HepG2 (cell line): ENCODE measurements around the gene POLE3. TPM values are rescaled to one million over a fixed set of nuclear protein-coding genes. Genes with fewer than 3 reads are reported as not detected.

Experiments used
- CBX2 ChIP-seq, 2 experiments: fragments of 200-600 bp in 1 of 2; sonication (generic); formaldehyde crosslinking in 1 of 2; IDR thresholded peaks; 2 replicates each; pipeline versions ENCODE4 v1.7.0 to v1.8.1; 2018 to 2022; ENCODE audit warnings: low read depth in 2 of 2, low read length in 1 of 2, mild to moderate bottlenecking in 1 of 2, missing genetic modification reagents in 1 of 2
- CENPX ChIP-seq: sonication (generic); formaldehyde crosslinking; IDR thresholded peaks from 2 replicates; pipeline ENCODE4 v1.9.0; 2021; ENCODE audit warnings: mild to moderate bottlenecking, missing genetic modification reagents, moderate library complexity
- GLI4 ChIP-seq: sonication (generic); formaldehyde crosslinking; IDR thresholded peaks from 2 replicates; pipeline ENCODE4 v1.5.1; 2020; ENCODE audit warnings: missing genetic modification reagents, mild to moderate bottlenecking, moderate library complexity, borderline replicate concordance
- KDM1A ChIP-seq: IDR thresholded peaks from 2 replicates; pipeline ENCODE4 v1.6.1; 2016; ENCODE audit warnings: missing compliant biosample characterization
- NBN ChIP-seq: fragments of 450-650 bp; conservative IDR thresholded peaks from 2 replicates; pipeline ENCODE4 v1.6.1; 2017
- NRL ChIP-seq: sonication (generic); formaldehyde crosslinking; IDR thresholded peaks from 2 replicates; pipeline ENCODE4 v1.5.0; 2020; ENCODE audit warnings: missing genetic modification reagents, mild to moderate bottlenecking, moderate library complexity, borderline replicate concordance
- polyA plus RNA-seq, 8 experiments: library from polyadenylated mRNA; depleted of rRNA in 3 of 8; stranded (reverse) in 7 of 8; unstranded in 1 of 8; fragments of >200 nt; fragmentation: Illumina TruSeq in 4 of 8; extraction: Trizol in 4 of 8; gene quantifications; 2 replicates each; pipeline versions ENCODE4 v1.2.1 to v1.2.3, GENCODE V29; 2011 to 2016; ENCODE audit warnings: low read depth in 4 of 8, missing spikeins in 1 of 8, mixed read lengths in 1 of 8; ENCODE audit not compliant: insufficient read depth in 1 of 8
- total RNA-seq, 5 experiments: library from RNA; depleted of rRNA; stranded (reverse); fragments of >200 nt; fragmentation: Illumina TruSeq; extraction: Trizol; gene quantifications; 2 replicates each; pipeline ENCODE4 v1.2.3, GENCODE V29; 2016; ENCODE audit warnings: low read depth in 1 of 5
- TF ChIP-seq, protein P1 (sequence below): sonication (generic); formaldehyde crosslinking; IDR thresholded peaks from one replicate; pipeline ENCODE4 v1.5.1; 2020; ENCODE audit warnings: mild to moderate bottlenecking, missing genetic modification reagents; ENCODE audit errors: not compliant biosample characterization
- TF ChIP-seq, protein P2 (sequence below): sonication (generic); formaldehyde crosslinking; IDR thresholded peaks from 2 replicates; pipeline ENCODE4 v1.5.1; 2020; ENCODE audit warnings: missing genetic modification reagents, mild to moderate bottlenecking, borderline replicate concordance
- TF ChIP-seq, protein P3 (sequence below): sonication (generic); formaldehyde crosslinking; IDR thresholded peaks from 2 replicates; pipeline ENCODE4 v1.4.0; 2020; ENCODE audit warnings: missing genetic modification reagents, borderline replicate concordance

Gene POLE3
- total and polyA plus RNA-seq, 2 of the 13 experiments (the other 11 are each of a cell fraction or from before 2014, with no cell fraction given), result 36.0 to 77.2 TPM

DNA sequence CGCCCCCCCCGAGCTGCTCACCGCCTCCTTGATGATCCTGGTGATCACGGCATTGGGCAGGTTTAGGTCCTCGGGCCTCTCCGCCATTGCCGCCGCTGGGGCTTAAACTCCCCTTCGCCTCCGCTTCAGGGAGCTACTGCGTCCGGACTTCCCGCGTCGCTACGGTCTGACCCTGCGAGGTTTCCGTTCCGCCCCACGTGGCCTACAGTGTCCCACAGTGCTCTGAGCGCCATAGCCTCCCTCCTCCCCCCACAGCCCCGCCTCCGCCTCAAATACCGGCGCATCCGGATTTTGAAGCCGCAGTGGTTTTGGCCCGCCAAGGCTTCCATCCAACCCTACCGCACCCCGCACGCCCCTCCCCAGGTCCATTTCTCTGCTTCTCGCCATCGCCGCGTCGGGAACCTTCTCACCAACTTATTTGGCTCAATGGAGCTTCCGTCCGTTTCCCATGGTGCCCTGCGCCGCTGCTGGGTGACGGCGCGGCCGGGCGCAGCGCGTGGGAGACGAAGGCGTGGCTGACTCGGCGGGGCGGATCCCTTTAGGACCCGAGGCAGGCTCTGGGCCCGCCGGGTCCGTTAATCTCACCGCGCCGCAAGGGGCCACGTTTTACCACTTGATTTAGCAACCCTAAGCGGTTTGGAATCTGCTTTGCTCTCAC lies at the start of gene POLE3, which contains the start of gene C9orf43 (continued):
- TF ChIP-seq, protein P1, sequence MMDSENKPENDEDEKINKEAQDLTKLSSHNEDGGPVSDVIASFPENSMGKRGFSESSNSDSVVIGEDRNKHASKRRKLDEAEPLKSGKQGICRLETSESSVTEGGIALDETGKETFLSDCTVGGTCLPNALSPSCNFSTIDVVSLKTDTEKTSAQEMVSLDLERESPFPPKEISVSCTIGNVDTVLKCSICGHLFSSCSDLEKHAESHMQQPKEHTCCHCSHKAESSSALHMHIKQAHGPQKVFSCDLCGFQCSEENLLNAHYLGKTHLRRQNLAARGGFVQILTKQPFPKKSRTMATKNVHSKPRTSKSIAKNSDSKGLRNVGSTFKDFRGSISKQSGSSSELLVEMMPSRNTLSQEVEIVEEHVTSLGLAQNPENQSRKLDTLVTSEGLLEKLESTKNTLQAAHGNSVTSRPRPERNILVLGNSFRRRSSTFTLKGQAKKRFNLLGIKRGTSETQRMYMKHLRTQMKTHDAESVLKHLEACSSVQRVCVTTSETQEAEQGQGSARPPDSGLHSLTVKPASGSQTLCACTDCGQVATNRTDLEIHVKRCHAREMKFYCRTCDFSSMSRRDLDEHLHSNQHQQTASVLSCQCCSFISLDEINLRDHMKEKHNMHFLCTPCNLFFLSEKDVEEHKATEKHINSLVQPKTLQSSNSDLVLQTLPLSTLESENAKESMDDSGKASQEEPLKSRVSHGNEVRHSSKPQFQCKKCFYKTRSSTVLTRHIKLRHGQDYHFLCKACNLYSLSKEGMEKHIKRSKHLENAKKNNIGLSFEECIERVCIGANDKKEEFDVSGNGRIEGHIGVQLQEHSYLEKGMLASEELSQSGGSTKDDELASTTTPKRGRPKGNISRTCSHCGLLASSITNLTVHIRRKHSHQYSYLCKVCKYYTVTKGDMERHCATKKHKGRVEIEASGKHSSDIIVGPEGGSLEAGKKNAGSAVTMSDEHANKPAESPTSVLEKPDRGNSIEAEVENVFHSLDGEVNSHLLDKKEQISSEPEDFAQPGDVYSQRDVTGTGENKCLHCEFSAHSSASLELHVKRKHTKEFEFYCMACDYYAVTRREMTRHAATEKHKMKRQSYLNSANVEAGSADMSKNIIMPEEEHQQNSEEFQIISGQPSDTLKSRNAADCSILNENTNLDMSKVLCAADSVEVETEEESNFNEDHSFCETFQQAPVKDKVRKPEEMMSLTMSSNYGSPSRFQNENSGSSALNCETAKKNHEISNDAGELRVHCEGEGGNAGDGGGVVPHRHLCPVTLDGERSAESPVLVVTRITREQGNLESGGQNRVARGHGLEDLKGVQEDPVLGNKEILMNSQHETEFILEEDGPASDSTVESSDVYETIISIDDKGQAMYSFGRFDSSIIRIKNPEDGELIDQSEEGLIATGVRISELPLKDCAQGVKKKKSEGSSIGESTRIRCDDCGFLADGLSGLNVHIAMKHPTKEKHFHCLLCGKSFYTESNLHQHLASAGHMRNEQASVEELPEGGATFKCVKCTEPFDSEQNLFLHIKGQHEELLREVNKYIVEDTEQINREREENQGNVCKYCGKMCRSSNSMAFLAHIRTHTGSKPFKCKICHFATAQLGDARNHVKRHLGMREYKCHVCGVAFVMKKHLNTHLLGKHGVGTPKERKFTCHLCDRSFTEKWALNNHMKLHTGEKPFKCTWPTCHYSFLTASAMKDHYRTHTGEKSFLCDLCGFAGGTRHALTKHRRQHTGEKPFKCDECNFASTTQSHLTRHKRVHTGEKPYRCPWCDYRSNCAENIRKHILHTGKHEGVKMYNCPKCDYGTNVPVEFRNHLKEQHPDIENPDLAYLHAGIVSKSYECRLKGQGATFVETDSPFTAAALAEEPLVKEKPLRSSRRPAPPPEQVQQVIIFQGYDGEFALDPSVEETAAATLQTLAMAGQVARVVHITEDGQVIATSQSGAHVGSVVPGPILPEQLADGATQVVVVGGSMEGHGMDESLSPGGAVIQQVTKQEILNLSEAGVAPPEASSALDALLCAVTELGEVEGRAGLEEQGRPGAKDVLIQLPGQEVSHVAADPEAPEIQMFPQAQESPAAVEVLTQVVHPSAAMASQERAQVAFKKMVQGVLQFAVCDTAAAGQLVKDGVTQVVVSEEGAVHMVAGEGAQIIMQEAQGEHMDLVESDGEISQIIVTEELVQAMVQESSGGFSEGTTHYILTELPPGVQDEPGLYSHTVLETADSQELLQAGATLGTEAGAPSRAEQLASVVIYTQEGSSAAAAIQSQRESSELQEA (CRISPR knock-in tag), result peak; percentile 48
- TF ChIP-seq CENPX (CRISPR knock-in tag), result no peak
- TF ChIP-seq, protein P2, sequence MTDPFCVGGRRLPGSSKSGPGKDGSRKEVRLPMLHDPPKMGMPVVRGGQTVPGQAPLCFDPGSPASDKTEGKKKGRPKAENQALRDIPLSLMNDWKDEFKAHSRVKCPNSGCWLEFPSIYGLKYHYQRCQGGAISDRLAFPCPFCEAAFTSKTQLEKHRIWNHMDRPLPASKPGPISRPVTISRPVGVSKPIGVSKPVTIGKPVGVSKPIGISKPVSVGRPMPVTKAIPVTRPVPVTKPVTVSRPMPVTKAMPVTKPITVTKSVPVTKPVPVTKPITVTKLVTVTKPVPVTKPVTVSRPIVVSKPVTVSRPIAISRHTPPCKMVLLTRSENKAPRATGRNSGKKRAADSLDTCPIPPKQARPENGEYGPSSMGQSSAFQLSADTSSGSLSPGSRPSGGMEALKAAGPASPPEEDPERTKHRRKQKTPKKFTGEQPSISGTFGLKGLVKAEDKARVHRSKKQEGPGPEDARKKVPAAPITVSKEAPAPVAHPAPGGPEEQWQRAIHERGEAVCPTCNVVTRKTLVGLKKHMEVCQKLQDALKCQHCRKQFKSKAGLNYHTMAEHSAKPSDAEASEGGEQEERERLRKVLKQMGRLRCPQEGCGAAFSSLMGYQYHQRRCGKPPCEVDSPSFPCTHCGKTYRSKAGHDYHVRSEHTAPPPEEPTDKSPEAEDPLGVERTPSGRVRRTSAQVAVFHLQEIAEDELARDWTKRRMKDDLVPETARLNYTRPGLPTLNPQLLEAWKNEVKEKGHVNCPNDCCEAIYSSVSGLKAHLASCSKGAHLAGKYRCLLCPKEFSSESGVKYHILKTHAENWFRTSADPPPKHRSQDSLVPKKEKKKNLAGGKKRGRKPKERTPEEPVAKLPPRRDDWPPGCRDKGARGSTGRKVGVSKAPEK (CRISPR knock-in tag), result no peak; the same call in 1 of the 2 replicates
- TF ChIP-seq, protein P3, sequence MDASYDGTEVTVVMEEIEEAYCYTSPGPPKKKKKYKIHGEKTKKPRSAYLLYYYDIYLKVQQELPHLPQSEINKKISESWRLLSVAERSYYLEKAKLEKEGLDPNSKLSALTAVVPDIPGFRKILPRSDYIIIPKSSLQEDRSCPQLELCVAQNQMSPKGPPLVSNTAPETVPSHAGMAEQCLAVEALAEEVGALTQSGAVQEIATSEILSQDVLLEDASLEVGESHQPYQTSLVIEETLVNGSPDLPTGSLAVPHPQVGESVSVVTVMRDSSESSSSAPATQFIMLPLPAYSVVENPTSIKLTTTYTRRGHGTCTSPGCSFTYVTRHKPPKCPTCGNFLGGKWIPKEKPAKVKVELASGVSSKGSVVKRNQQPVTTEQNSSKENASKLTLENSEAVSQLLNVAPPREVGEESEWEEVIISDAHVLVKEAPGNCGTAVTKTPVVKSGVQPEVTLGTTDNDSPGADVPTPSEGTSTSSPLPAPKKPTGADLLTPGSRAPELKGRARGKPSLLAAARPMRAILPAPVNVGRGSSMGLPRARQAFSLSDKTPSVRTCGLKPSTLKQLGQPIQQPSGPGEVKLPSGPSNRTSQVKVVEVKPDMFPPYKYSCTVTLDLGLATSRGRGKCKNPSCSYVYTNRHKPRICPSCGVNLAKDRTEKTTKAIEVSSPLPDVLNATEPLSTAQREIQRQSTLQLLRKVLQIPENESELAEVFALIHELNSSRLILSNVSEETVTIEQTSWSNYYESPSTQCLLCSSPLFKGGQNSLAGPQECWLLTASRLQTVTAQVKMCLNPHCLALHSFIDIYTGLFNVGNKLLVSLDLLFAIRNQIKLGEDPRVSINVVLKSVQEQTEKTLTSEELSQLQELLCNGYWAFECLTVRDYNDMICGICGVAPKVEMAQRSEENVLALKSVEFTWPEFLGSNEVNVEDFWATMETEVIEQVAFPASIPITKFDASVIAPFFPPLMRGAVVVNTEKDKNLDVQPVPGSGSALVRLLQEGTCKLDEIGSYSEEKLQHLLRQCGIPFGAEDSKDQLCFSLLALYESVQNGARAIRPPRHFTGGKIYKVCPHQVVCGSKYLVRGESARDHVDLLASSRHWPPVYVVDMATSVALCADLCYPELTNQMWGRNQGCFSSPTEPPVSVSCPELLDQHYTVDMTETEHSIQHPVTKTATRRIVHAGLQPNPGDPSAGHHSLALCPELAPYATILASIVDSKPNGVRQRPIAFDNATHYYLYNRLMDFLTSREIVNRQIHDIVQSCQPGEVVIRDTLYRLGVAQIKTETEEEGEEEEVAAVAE, result peak; percentile 78; the same call in 1 of the 2 replicates
- no peak for TF ChIP-seq NBN
- no peak for TF ChIP-seq KDM1A
- TF ChIP-seq GLI4 (CRISPR knock-in tag), result no peak
- TF ChIP-seq CBX2 (IDR thresholded peaks at IDR 0.05; ENCODE audit: low read depth, low read length), result no peak
- TF ChIP-seq CBX2 (CRISPR knock-in tag; IDR thresholded peaks at IDR 0.05; ENCODE audit: low read depth), result no peak; the same call in 1 of the 2 replicates
- peak; percentile 86; the same call in 1 of the 2 replicates for TF ChIP-seq NRL (CRISPR knock-in tag)
